Measurements from ENCODE around the gene RIN3.

- TF ChIP-seq EZH2 (optimal IDR thresholded peaks at IDR 0.05; ENCODE audit: low read depth, low read length) (no peak), CTCF (IDR thresholded peaks at IDR 0.05; ENCODE audit: low read length) (no peak)
Observed at GRCh38 chr14:92575748-92576303, 62.2 kb downstream of the RIN3 start.
